Endothelial cell of umbilical vein (primary cell): Measurements from ENCODE around the gene TRIM47. TPM values are rescaled to one million over a fixed set of nuclear protein-coding genes. Genes with fewer than 3 reads are reported as not detected.

ENCODE experiments used
- BruUV-seq: library from RNA; stranded (reverse); fragments of 400-500 nt; replicated peaks from 2 replicates; lab custom pipeline; 2021; lab: Mats Ljungman, UMichigan
- CTCF ChIA-PET: fragments of 300-600, 350-600 bp; sonication (Branson Sonifier 250); formaldehyde crosslinking; loops from one replicate; lab custom pipeline; 2021; ENCODE audit warnings: antibody characterized with exemption, inconsistent platforms; lab: Charles Lee
- POLR2A ChIA-PET: fragments of 300-600, 350-600 bp; sonication (Branson Sonifier 250); formaldehyde crosslinking; loops from one replicate; lab custom pipeline; 2021; ENCODE audit warnings: antibody characterized with exemption, inconsistent platforms; lab: Charles Lee
- DNase-seq: peaks from one replicate; pipeline ENCODE4 v3.0.0-alpha.2; 2011; ENCODE audit warnings: low read depth, low spot score
- FAIRE-seq: peaks from 2 replicates; lab custom pipeline; 2011; peaks lifted over from hg19 to GRCh38; lab: Jason Lieb, UNC
- H2AFZ ChIP-seq: 2 replicates; pipeline ENCODE4 v1.6.0; 2012; ENCODE audit warnings: low read depth, low read length, control low read depth, inconsistent platforms
- H3K27ac ChIP-seq: 2 replicates; pipeline ENCODE4 v1.5.1; 2011; ENCODE audit warnings: low read depth, mild to moderate bottlenecking, control low read depth, low read length, moderate library complexity; ENCODE audit not compliant: insufficient read depth
- H3K27me3 ChIP-seq, 2 experiments: 2 replicates each; pipeline versions ENCODE4 v1.6.0 to v1.6.1; 2011; ENCODE audit warnings: low read length in 2 of 2, mixed read lengths in 1 of 2; ENCODE audit not compliant: control insufficient read depth in 2 of 2, insufficient read depth in 2 of 2
- H3K36me3 ChIP-seq, 2 experiments: 2 replicates in 1 of 2; 3 replicates in 1 of 2; pipeline ENCODE4 v1.5.1; 2011; ENCODE audit warnings: low read length in 2 of 2, mild to moderate bottlenecking in 1 of 2, moderate library complexity in 1 of 2; ENCODE audit not compliant: control insufficient read depth in 2 of 2, insufficient read depth in 2 of 2; ENCODE audit errors: extremely low read depth in 1 of 2
- H3K4me1 ChIP-seq: 3 replicates; pipeline ENCODE4 v1.5.1; 2011; ENCODE audit warnings: mild to moderate bottlenecking, low read length; ENCODE audit not compliant: control insufficient read depth, insufficient read depth; ENCODE audit errors: extremely low read depth
- H3K4me2 ChIP-seq: 2 replicates; pipeline ENCODE4 v1.6.1; 2011; ENCODE audit warnings: low read length, control low read depth, mixed read lengths; ENCODE audit not compliant: insufficient read depth
- H3K4me3 ChIP-seq, 3 experiments: fragments of 200-600 bp in 1 of 3; sonication (generic), shearing (Covaris generic) in 1 of 3; replicated peaks in 1 of 3; 2 replicates each; pipeline ENCODE4 v1.5.1; 2011 to 2016; ENCODE audit warnings: control low read depth in 3 of 3, low read length in 3 of 3, mild to moderate bottlenecking in 2 of 3, inconsistent platforms in 1 of 3, low read depth in 1 of 3, moderate library complexity in 1 of 3; ENCODE audit not compliant: insufficient read depth in 1 of 3
- H3K79me2 ChIP-seq: 2 replicates; pipeline ENCODE4 v1.6.0; 2012; ENCODE audit warnings: low read length, inconsistent platforms; ENCODE audit not compliant: control insufficient read depth, insufficient read depth
- H3K9ac ChIP-seq: replicated peaks from 2 replicates; pipeline ENCODE3; 2011; ENCODE audit warnings: low read length, control low read depth; ENCODE audit not compliant: insufficient read depth; ENCODE audit errors: extremely low read depth
- H3K9me1 ChIP-seq: replicated peaks from 3 replicates; pipeline ENCODE4 v1.6.0; 2011; ENCODE audit warnings: mild to moderate bottlenecking, low read length; ENCODE audit not compliant: control insufficient read depth, insufficient read depth; ENCODE audit errors: extremely low read depth
- H3K9me3 ChIP-seq: replicated peaks from 2 replicates; pipeline ENCODE4 v1.5.1; 2012; ENCODE audit warnings: low read length, inconsistent platforms; ENCODE audit not compliant: control insufficient read depth, insufficient read depth
- H4K20me1 ChIP-seq: replicated peaks from 2 replicates; pipeline ENCODE3; 2011; ENCODE audit warnings: mild to moderate bottlenecking, low read length; ENCODE audit not compliant: control insufficient read depth, insufficient read depth; ENCODE audit errors: extremely low read depth
- EZH2 ChIP-seq: IDR thresholded peaks from 2 replicates; pipeline ENCODE4 v1.6.1; 2012; ENCODE audit warnings: borderline replicate concordance, low read depth, mild to moderate bottlenecking, moderate library complexity, low read length, inconsistent platforms; ENCODE audit not compliant: severe bottlenecking
- FOS ChIP-seq: IDR thresholded peaks from 2 replicates; pipeline ENCODE4 v1.6.1; 2011; ENCODE audit warnings: mild to moderate bottlenecking, low read length, moderate library complexity, borderline replicate concordance; ENCODE audit not compliant: insufficient read depth
- GATA2 ChIP-seq: IDR thresholded peaks from 2 replicates; pipeline ENCODE4 v1.7.0; 2011; ENCODE audit warnings: low read depth, mild to moderate bottlenecking, moderate library complexity, mixed read lengths, low read length; ENCODE audit not compliant: insufficient read length, insufficient read depth
- JUN ChIP-seq: IDR thresholded peaks from 2 replicates; pipeline ENCODE4 v1.6.1; 2011; ENCODE audit warnings: borderline replicate concordance, low read depth; ENCODE audit not compliant: insufficient read length, insufficient read depth
- MYC ChIP-seq: IDR thresholded peaks from one replicate; pipeline ENCODE4 v1.6.1; 2011; ENCODE audit warnings: mild to moderate bottlenecking, low read depth, low read length
- POLR2A ChIP-seq: IDR thresholded peaks from 2 replicates; pipeline ENCODE4 v1.6.1; 2012; ENCODE audit warnings: low read depth, mild to moderate bottlenecking, control low read depth, low read length
- POLR2AphosphoS5 ChIP-seq: IDR thresholded peaks from 2 replicates; pipeline ENCODE4 v1.6.1; 2012; ENCODE audit warnings: low read depth, mild to moderate bottlenecking, control low read depth, low read length, moderate library complexity; ENCODE audit not compliant: insufficient read depth
- dilution Hi-C: fragments of 300-500 bp; cut with MboI; formaldehyde crosslinking; loops from one replicate; pipeline ENCODE4 v1.15.0; 2019; ENCODE audit warnings: low sequenced_read_pairs; ENCODE audit not compliant: extremely low pct_ligation_motif_present
- intact Hi-C: fragments of 100-400 bp; cut with micrococcal nuclease; formaldehyde crosslinking; loops from one replicate; pipeline ENCODE4 v1.10.0; 2022
- polyA plus RNA-seq, 4 experiments: library from polyadenylated mRNA; depleted of rRNA in 3 of 4; stranded (reverse) in 3 of 4; unstranded in 1 of 4; fragments of >200 nt; gene quantifications; 2 replicates each; pipeline versions ENCODE4 v1.2.1 to v1.2.3, GENCODE V29; 2011 to 2012; ENCODE audit warnings: missing spikeins in 1 of 4
- total RNA-seq: library from RNA; stranded (reverse); gene quantifications from 2 replicates; pipeline ENCODE4 v1.2.3, GENCODE V29; 2021
- TF ChIP-seq, protein P1 (sequence below), 2 donors: IDR thresholded peaks; 1 replicate in 1 of 2; 2 replicates in 1 of 2; pipeline ENCODE4 v1.5.1; 2011; ENCODE audit warnings: low read length in 2 of 2, mild to moderate bottlenecking in 2 of 2, moderate library complexity in 2 of 2, control low read depth in 1 of 2, inconsistent platforms in 1 of 2, low read depth in 1 of 2; ENCODE audit not compliant: insufficient read depth in 1 of 2; ENCODE audit errors: extremely low read depth in 1 of 2
- TF ChIP-seq, protein P2 (sequence below): IDR thresholded peaks from 2 replicates; pipeline ENCODE4 v1.6.1; 2011; ENCODE audit not compliant: insufficient read depth, insufficient read length

Gene TRIM47
- total and polyA plus RNA-seq, 2 donors (not counting 3 experiments of a cell fraction or from before 2014, with no cell fraction given): 67.7 to 75.1 TPM

DNA sequence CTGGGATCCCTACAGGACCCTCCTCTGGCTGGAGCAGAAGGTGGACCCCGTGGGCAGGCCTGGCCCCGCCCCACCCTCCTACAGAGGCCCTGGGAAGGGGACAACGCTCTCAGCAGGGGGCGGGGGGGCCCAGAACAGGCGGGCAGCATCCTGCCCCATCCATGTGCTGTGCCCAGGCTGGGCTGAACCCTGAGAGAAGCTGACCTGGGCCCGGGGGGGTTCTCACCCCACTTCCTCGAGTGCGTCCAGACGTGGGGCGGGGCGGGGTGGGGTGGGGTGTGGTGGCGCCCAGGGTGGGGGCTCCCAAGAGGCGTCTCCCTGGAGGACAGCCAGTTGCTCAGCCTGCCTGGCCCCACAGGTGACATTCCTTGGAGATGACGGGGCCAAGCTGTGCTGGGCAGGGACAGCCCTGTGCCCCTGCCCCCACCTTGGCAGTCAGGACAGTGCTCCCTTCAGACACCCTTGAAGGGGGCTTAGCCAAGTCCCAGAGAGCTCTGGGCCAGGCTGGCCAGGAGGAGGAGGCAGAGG is 33.8 kb downstream of the TRIM47 start:
- Histone ChIP-seq H3K9ac (no peak overlapping the region), H4K20me1 (no peaks in the 10 kb centered on the region), H3K4me2 (no peak overlapping the region), H3K36me3 (peaks cover 3 to 23% of the 10 kb centered on the region in 2 experiments), H3K4me1 (peaks cover 39% of the 10 kb centered on the region), H3K27me3 (no peaks in the 10 kb centered on the region), H3K9me3 (no peaks in the 10 kb centered on the region), H2AFZ (peak overlapping the region; percentile 86), H3K4me3 (no peak overlapping the region), H3K79me2 (no peaks in the 10 kb centered on the region), H3K9me1 (no peaks in the 10 kb centered on the region), H3K27ac (peak overlapping the region; percentile 38)
- BruUV-seq: no TSS peak
- intact Hi-C loops: loop anchor here (1.0 to 2.0 kb wide), 4 partner anchors 11 to 52 kb away; partner anchors contain the start of genes TRIM65 and WBP2
- POLR2A ChIA-PET: no interaction called here
- CTCF ChIA-PET: interaction anchor here (0.8 to 6.8 kb wide), 11 partner anchors 10 to 80 kb away, joined by 3 to 53 read pairs (median 7); partner anchors contain the start of genes GALK1, TRIM47, TRIM65 and WBP2
- dilution Hi-C loops: no loop called here
- peak; percentile 14 for TF ChIP-seq POLR2A
- TF ChIP-seq EZH2: no peak
- DNase-seq (no peak), FAIRE-seq (peak; percentile 49)

DNA sequence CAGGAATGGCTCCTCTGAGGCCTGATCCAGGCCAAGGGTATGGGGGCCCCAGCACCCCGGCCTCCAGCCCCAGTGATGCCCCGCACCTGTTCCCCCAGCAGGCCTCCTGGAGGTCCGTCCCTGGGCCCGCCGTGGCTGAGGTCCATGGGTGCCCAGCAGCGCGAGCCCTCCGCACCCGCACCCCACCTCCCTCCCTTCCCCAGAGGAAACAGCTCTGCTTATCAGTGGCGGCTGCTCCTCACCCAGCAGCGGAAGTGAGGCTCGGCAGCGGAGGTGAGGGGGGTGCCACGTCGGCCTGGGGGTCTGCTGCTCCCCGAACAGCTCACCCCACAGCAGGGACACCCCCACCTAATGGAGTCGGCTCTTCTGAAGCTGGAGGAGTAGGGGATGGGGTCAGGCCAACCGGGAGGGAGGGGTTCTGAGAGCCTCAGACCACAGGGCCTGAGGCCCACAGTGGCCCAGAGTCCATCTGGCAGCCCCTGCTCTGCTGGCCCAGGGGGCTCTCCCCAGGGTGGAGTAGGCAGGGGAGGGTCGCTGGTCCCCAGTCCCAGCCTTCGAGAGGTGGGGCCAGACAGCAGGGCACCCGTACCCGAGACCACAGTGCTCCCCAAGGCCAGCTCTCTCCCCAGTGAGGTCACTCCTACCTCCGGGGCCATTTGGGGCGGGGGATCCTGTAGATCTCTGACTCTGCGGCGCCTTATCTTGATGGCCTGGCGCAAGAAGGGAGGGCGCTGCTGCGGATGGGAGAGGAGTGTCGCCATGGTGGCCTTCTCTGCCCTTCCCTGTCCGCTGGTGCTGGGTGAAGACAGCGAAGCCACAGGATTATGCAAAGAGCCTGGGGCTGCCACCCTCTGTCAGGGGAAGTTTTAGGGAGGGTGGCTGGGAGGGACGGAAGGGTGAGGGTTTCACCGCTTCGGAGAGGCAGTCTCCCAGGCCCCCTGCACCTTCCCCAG is 34.5 kb downstream of the TRIM47 start, which contains the start of gene UNC13D:
TSS of gene UNC13D (minus strand) at position 828 of the 953 bp plus-strand sequence. CDS start at position 761, 67 bp downstream.
- Histone ChIP-seq H2AFZ (peak within 1 kb of the TSS; percentile 86), H3K4me1 (peaks cover 37% of the 10 kb centered on the region), H3K9me3 (no peaks in the 10 kb centered on the region), H3K4me3 (no peak within 1 kb of the TSS), H3K9ac (peak within 1 kb of the TSS; percentile 24), H3K79me2 (no peaks in the 10 kb centered on the region), H3K4me2 (no peak within 1 kb of the TSS), H3K27me3 (no peaks in the 10 kb centered on the region), H4K20me1 (no peaks in the 10 kb centered on the region), H3K9me1 (no peaks in the 10 kb centered on the region), H3K27ac (peak within 1 kb of the TSS; percentile 38), H3K36me3 (peaks cover 3 to 20% of the 10 kb centered on the region in 2 experiments)
- ChIA-PET POLR2A (interaction anchor here (0.6 kb wide), 1 partner anchor 15 kb away, joined by 7 read pairs; no protein-coding TSS in a partner anchor), CTCF (interaction anchor here (0.7 to 6.8 kb wide), 11 partner anchors 9 to 71 kb away, joined by 3 to 49 read pairs (median 4); partner anchors contain the start of genes TRIM47 and TRIM65)
- DNase-seq (peak; percentile 32), FAIRE-seq (peak; percentile 56)
- TF ChIP-seq POLR2AphosphoS5: peak; percentile 24
- TF ChIP-seq MYC: no peak
- TF ChIP-seq POLR2A: no peak
- TF ChIP-seq FOS: no peak
- TF ChIP-seq, protein P1, sequence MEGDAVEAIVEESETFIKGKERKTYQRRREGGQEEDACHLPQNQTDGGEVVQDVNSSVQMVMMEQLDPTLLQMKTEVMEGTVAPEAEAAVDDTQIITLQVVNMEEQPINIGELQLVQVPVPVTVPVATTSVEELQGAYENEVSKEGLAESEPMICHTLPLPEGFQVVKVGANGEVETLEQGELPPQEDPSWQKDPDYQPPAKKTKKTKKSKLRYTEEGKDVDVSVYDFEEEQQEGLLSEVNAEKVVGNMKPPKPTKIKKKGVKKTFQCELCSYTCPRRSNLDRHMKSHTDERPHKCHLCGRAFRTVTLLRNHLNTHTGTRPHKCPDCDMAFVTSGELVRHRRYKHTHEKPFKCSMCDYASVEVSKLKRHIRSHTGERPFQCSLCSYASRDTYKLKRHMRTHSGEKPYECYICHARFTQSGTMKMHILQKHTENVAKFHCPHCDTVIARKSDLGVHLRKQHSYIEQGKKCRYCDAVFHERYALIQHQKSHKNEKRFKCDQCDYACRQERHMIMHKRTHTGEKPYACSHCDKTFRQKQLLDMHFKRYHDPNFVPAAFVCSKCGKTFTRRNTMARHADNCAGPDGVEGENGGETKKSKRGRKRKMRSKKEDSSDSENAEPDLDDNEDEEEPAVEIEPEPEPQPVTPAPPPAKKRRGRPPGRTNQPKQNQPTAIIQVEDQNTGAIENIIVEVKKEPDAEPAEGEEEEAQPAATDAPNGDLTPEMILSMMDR (IDR thresholded peaks at IDR 0.05; ENCODE audit: extremely low read depth in 1 of 2, insufficient read depth in 1 of 2, low read depth in 1 of 2, low read length in 2 of 2): no peak
- no peak for TF ChIP-seq JUN
- no peak for TF ChIP-seq EZH2
- TF ChIP-seq GATA2: peak; percentile 15
- TF ChIP-seq, protein P2, sequence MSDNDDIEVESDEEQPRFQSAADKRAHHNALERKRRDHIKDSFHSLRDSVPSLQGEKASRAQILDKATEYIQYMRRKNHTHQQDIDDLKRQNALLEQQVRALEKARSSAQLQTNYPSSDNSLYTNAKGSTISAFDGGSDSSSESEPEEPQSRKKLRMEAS: no peak
- no TSS peak for BruUV-seq
- intact Hi-C loops (loop anchor here (2.0 kb wide), 2 partner anchors 33 to 53 kb away; partner anchors contain the start of gene TRIM65), dilution Hi-C loops (no loop called here)
